HFFc6 (cell line): ENCODE results near the gene AKAP6. TPM values are rescaled to one million over a fixed set of nuclear protein-coding genes. Genes with fewer than 3 reads are reported as not detected.

Experiments used
- DNase-seq: peaks from one replicate; pipeline ENCODE4 v3.0.0-alpha.2; 2018
- H3K27ac Mint-ChIP-seq: 2 replicates; pipeline ENCODE4 v1.8.0; 2020; ENCODE audit warnings: mild to moderate bottlenecking, mixed read lengths
- H3K27me3 Mint-ChIP-seq: 2 replicates; pipeline ENCODE4 v1.8.0; 2021; ENCODE audit warnings: mild to moderate bottlenecking, moderate library complexity, mixed read lengths; ENCODE audit not compliant: insufficient read depth
- H3K36me3 Mint-ChIP-seq: 2 replicates; pipeline ENCODE4 v1.8.0; 2021; ENCODE audit warnings: low read depth, mixed read lengths
- H3K4me1 Mint-ChIP-seq: 2 replicates; pipeline ENCODE4 v1.8.0; 2020; ENCODE audit warnings: low read depth, mixed read lengths
- H3K4me3 Mint-ChIP-seq: 2 replicates; pipeline ENCODE4 v1.8.0; 2020; ENCODE audit warnings: mild to moderate bottlenecking, moderate library complexity, mixed read lengths
- H3K9me3 Mint-ChIP-seq: 2 replicates; pipeline ENCODE4 v1.8.0; 2020; ENCODE audit warnings: mild to moderate bottlenecking, mixed read lengths
- CTCF ChIP-seq: fragments of 200-600 bp; sonication (generic); IDR thresholded peaks from 2 replicates; pipeline ENCODE4 v1.5.0; 2021; ENCODE audit warnings: antibody characterized with exemption, mild to moderate bottlenecking
- total RNA-seq, 6 experiments: library from RNA; stranded (reverse); fragmentation: NEBNext Ultra II Directional; extraction: Animal tissue kit (Norgen Biotek cat#: 25700); gene quantifications; 2 replicates in 1 of 6; 3 replicates in 5 of 6; pipeline ENCODE4 v1.2.3, GENCODE V29; 2021

Gene AKAP6
- total RNA-seq, 6 experiments from 2014 or later = 6.1 to 9.8 (median 6.5) TPM

GRCh38 chr14:32633930-32634329, 304.8 kb downstream of the AKAP6 start:
- no peaks in the 10 kb centered on the region; the same call in none of the 2 replicates for H3K27me3 Mint-ChIP-seq
- TF ChIP-seq CTCF = no peak
- H3K27ac Mint-ChIP-seq = no peak overlapping the region
- no peak for DNase-seq
- no peaks in the 10 kb centered on the region for H3K36me3 Mint-ChIP-seq
- no peaks in the 10 kb centered on the region for H3K9me3 Mint-ChIP-seq
- H3K4me1 Mint-ChIP-seq = peaks cover 37% of the 10 kb centered on the region
- H3K4me3 Mint-ChIP-seq = no peak overlapping the region

- TF ChIP-seq CTCF = no peak
- Mint-ChIP-seq H3K4me1 (peaks cover 37% of the 10 kb centered on the region), H3K36me3 (no peaks in the 10 kb centered on the region), H3K9me3 (no peaks in the 10 kb centered on the region), H3K4me3 (peak overlapping the region; percentile 73), H3K27ac (peak overlapping the region; percentile 30; the same call in 1 of the 2 replicates), H3K27me3 (no peaks in the 10 kb centered on the region; the same call in none of the 2 replicates)
- DNase-seq = peak; percentile 34
These were observed 306.1 kb downstream of the AKAP6 start for GRCh38 chr14:32635061-32635719.

GRCh38 chr14:32637582-32637981, 308.5 kb downstream of the AKAP6 start:
- Mint-ChIP-seq H3K9me3 (no peaks in the 10 kb centered on the region), H3K27ac (no peak overlapping the region), H3K4me1 (peaks cover 43% of the 10 kb centered on the region), H3K36me3 (no peaks in the 10 kb centered on the region), H3K4me3 (no peak overlapping the region), H3K27me3 (no peaks in the 10 kb centered on the region; the same call in 1 of the 2 replicates)
- TF ChIP-seq CTCF = no peak
- no peak for DNase-seq

- H3K4me3 Mint-ChIP-seq = no peak overlapping the region
- no peak overlapping the region for H3K27ac Mint-ChIP-seq
- no peaks in the 10 kb centered on the region; the same call in 1 of the 2 replicates for H3K27me3 Mint-ChIP-seq
- no peak for DNase-seq
- no peak for TF ChIP-seq CTCF
- no peaks in the 10 kb centered on the region for H3K36me3 Mint-ChIP-seq
- H3K4me1 Mint-ChIP-seq = peaks cover 28% of the 10 kb centered on the region
- no peaks in the 10 kb centered on the region for H3K9me3 Mint-ChIP-seq
These were observed 310.1 kb downstream of the AKAP6 start for GRCh38 chr14:32639208-32639607.

GRCh38 chr14:32645551-32645950, 316.5 kb downstream of the AKAP6 start:
- no peaks in the 10 kb centered on the region for H3K36me3 Mint-ChIP-seq
- TF ChIP-seq CTCF = no peak
- H3K4me1 Mint-ChIP-seq = peaks cover 22% of the 10 kb centered on the region
- no peak for DNase-seq
- no peak overlapping the region for H3K4me3 Mint-ChIP-seq
- no peaks in the 10 kb centered on the region; the same call in 1 of the 2 replicates for H3K27me3 Mint-ChIP-seq
- H3K9me3 Mint-ChIP-seq = no peaks in the 10 kb centered on the region
- no peak overlapping the region for H3K27ac Mint-ChIP-seq
